Measurements from ENCODE around the gene MAP3K7CL.

The MAP3K7CL gene

DNA sequence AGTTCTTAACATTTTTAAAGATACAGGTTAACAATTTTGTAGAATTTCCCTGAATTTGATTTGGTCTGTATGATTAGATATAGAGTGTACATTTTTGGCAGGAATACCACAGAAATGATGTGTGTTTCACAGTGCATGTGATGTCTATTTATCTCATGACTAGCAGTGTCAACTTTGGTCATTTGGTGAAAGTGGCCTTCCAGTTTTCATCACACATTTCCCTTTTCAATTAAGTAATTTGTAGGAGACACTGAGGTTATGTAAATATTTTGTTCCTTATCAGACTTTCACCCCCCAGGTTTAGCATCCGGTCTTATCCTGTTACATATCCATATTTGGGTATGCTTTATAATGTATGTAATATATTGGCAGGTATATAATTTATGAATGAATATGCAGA is 41.8 kb downstream of the MAP3K7CL start:
- no peak for DNase-seq (ENCODE audit: low read depth in 1 of 2, low spot score in 1 of 2)
- TF ChIP-seq, protein P1, sequence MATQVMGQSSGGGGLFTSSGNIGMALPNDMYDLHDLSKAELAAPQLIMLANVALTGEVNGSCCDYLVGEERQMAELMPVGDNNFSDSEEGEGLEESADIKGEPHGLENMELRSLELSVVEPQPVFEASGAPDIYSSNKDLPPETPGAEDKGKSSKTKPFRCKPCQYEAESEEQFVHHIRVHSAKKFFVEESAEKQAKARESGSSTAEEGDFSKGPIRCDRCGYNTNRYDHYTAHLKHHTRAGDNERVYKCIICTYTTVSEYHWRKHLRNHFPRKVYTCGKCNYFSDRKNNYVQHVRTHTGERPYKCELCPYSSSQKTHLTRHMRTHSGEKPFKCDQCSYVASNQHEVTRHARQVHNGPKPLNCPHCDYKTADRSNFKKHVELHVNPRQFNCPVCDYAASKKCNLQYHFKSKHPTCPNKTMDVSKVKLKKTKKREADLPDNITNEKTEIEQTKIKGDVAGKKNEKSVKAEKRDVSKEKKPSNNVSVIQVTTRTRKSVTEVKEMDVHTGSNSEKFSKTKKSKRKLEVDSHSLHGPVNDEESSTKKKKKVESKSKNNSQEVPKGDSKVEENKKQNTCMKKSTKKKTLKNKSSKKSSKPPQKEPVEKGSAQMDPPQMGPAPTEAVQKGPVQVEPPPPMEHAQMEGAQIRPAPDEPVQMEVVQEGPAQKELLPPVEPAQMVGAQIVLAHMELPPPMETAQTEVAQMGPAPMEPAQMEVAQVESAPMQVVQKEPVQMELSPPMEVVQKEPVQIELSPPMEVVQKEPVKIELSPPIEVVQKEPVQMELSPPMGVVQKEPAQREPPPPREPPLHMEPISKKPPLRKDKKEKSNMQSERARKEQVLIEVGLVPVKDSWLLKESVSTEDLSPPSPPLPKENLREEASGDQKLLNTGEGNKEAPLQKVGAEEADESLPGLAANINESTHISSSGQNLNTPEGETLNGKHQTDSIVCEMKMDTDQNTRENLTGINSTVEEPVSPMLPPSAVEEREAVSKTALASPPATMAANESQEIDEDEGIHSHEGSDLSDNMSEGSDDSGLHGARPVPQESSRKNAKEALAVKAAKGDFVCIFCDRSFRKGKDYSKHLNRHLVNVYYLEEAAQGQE (IDR thresholded peaks at IDR 0.05; ENCODE audit: insufficient replicate concordance, low read depth): no peak
- TF ChIP-seq SPI1 (IDR thresholded peaks at IDR 0.05; ENCODE audit: borderline replicate concordance, low read depth) (no peak), CTCF (IDR thresholded peaks at IDR 0.05; ENCODE audit: insufficient read depth, low read length) (no peak), POLR2AphosphoS5 (IDR thresholded peaks at IDR 0.05; ENCODE audit: low read depth) (no peak)

GRCh38 chr21:29174607-29175013 is 44.2 kb downstream of the MAP3K7CL start:
- Histone ChIP-seq H3K4me3 (replicated peaks; ENCODE audit: insufficient read depth, low read length) (no peak overlapping the region), H3K27me3 (ENCODE audit: insufficient read depth, poor library complexity, severe bottlenecking) (no peaks in the 10 kb centered on the region), H3K27ac (replicated peaks) (no peak overlapping the region)
- DNase-seq (ENCODE audit: low read depth in 1 of 2, low spot score in 1 of 2): no peak
- TF ChIP-seq GABPA (IDR thresholded peaks at IDR 0.05; ENCODE audit: low read depth) (no peak), SPI1 (IDR thresholded peaks at IDR 0.05; ENCODE audit: borderline replicate concordance, low read depth) (no peak), POLR2AphosphoS5 (IDR thresholded peaks at IDR 0.05; ENCODE audit: low read depth) (no peak), CTCF (IDR thresholded peaks at IDR 0.05; ENCODE audit: insufficient read depth, low read length) (no peak)
- TF ChIP-seq, protein P1 (IDR thresholded peaks at IDR 0.05; ENCODE audit: insufficient replicate concordance, low read depth): no peak

More for the DNA sequence above, 41.8 kb downstream of the MAP3K7CL start:
- Histone ChIP-seq H3K27me3 (ENCODE audit: insufficient read depth, poor library complexity, severe bottlenecking) (no peaks in the 10 kb centered on the region), H3K27ac (replicated peaks) (no peak overlapping the region), H3K4me3 (replicated peaks; ENCODE audit: insufficient read depth, low read length) (no peak overlapping the region)

DNA sequence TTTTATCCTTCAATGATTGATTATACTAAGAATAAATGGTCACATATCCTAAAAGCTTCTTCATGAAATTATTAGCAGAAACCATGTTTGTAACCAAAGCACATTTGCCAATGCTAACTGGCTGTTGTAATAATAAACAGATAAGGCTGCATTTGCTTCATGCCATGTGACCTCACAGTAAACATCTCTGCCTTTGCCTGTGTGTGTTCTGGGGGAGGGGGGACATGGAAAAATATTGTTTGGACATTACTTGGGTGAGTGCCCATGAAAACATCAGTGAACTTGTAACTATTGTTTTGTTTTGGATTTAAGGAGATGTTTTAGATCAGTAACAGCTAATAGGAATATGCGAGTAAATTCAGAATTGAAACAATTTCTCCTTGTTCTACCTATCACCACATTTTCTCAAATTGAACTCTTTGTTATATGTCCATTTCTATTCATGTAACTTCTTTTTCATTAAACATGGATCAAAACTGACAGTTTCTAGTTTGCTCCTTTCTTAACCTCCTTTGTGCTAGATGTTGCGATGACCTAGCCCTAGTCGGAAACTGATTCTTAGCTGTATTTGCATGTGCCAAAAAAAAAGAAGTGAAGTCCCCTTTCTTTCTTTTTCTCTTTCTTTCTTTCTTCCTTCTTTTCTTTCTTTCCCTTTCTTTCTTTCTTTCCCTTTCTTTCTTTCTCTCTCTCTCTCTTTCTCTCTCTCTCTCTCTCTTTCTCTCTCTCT is 45.1 kb downstream of the MAP3K7CL start:
- TF ChIP-seq POLR2AphosphoS5 (IDR thresholded peaks at IDR 0.05; ENCODE audit: low read depth) (no peak), SPI1 (IDR thresholded peaks at IDR 0.05; ENCODE audit: borderline replicate concordance, low read depth) (no peak), GABPA (IDR thresholded peaks at IDR 0.05; ENCODE audit: low read depth) (no peak), CTCF (IDR thresholded peaks at IDR 0.05; ENCODE audit: insufficient read depth, low read length) (no peak)
- TF ChIP-seq, protein P1 (IDR thresholded peaks at IDR 0.05; ENCODE audit: insufficient replicate concordance, low read depth): no peak
- Histone ChIP-seq H3K4me3 (replicated peaks; ENCODE audit: insufficient read depth, low read length) (no peak overlapping the region), H3K27me3 (ENCODE audit: insufficient read depth, poor library complexity, severe bottlenecking) (no peaks in the 10 kb centered on the region), H3K27ac (replicated peaks) (no peak overlapping the region)
- no peak for DNase-seq (ENCODE audit: low read depth in 1 of 2, low spot score in 1 of 2)
